ENCODE results near the gene BMP10.
A peak's percentile ranks its signal among the peaks of the same experiment; 100 is the strongest.

Gene BMP10

GRCh38 chr2:68909793-68910674, 38.8 kb upstream of the BMP10 start:
- no CpG with 5 or more reads among the region's 3 CpGs for WGBS, 2 donors (ENCODE audit: extremely low coverage in 2 of 2, insufficient read length in 2 of 2, insufficient replicate concordance in 1 of 2)
- Histone ChIP-seq H4K91ac (ENCODE audit: low read depth, low read length, poor library complexity) (no peak overlapping the region), H3K14ac (ENCODE audit: low read length) (no peak overlapping the region), H3K4me1 (ENCODE audit: control insufficient read depth in 2 of 2, insufficient read depth in 1 of 2, low read depth in 1 of 2, low read length in 2 of 2) (peaks cover 0 to 4% of the 10 kb centered on the region in 2 donors), H2BK12ac (ENCODE audit: low read length) (no peak overlapping the region), H2AK5ac (ENCODE audit: low read depth, low read length) (no peak overlapping the region), H3K79me1 (ENCODE audit: low read depth, low read length) (no peaks in the 10 kb centered on the region), H2AFZ (ENCODE audit: low read length) (no peak overlapping the region), H2BK15ac (ENCODE audit: low read length) (no peak overlapping the region), H4K8ac (ENCODE audit: low read depth, low read length) (no peak overlapping the region), H3K27me3 (ENCODE audit: control insufficient read depth in 3 of 3, insufficient read depth in 3 of 3, low read depth in 1 of 3, low read length in 3 of 3) (no peaks in the 10 kb centered on the region), H3K9me3 (replicated peaks in 1 of 2; ENCODE audit: control insufficient read depth in 2 of 2, insufficient read depth in 1 of 2, low read depth in 1 of 2, low read length in 2 of 2) (no peaks in the 10 kb centered on the region), H3K27ac (replicated peaks; ENCODE audit: low read length) (no peak overlapping the region), H3K4me2 (ENCODE audit: insufficient read depth, low read length, poor library complexity, severe bottlenecking) (no peak overlapping the region), H3K9ac (ENCODE audit: low read depth, low read length, poor library complexity) (no peak overlapping the region), H2BK5ac (ENCODE audit: low read length) (no peak overlapping the region), H3K18ac (ENCODE audit: low read length) (no peak overlapping the region), H3K4me3 (ENCODE audit: low read length in 2 of 2) (no peak overlapping the region), H3K4ac (ENCODE audit: low read length) (no peak overlapping the region), H3K23ac (ENCODE audit: low read depth, low read length, poor library complexity) (no peak overlapping the region), H2BK120ac (ENCODE audit: low read depth, low read length) (no peak overlapping the region), H3K36me3 (replicated peaks in 1 of 2; ENCODE audit: control insufficient read depth in 2 of 2, insufficient read depth in 2 of 2, low read length in 2 of 2) (no peaks in the 10 kb centered on the region)
- peak; percentile 65 for DNase-seq (ENCODE audit: low spot score)

GRCh38 chr2:68908392-68908970, 37.3 kb upstream of the BMP10 start:
- Histone ChIP-seq H3K27ac (replicated peaks; ENCODE audit: low read length) (no peak overlapping the region), H3K79me1 (ENCODE audit: low read depth, low read length) (no peaks in the 10 kb centered on the region), H2AFZ (ENCODE audit: low read length) (peak overlapping the region; percentile 43), H4K8ac (ENCODE audit: low read depth, low read length) (no peak overlapping the region), H2BK5ac (ENCODE audit: low read length) (no peak overlapping the region), H2BK12ac (ENCODE audit: low read length) (no peak overlapping the region), H3K18ac (ENCODE audit: low read length) (no peak overlapping the region), H3K9me3 (replicated peaks in 1 of 2; ENCODE audit: control insufficient read depth in 2 of 2, insufficient read depth in 1 of 2, low read depth in 1 of 2, low read length in 2 of 2) (no peaks in the 10 kb centered on the region), H3K4ac (ENCODE audit: low read length) (no peak overlapping the region), H3K4me3 (ENCODE audit: low read length in 2 of 2) (no peak overlapping the region), H3K14ac (ENCODE audit: low read length) (no peak overlapping the region), H3K23ac (ENCODE audit: low read depth, low read length, poor library complexity) (no peak overlapping the region), H3K36me3 (replicated peaks in 1 of 2; ENCODE audit: control insufficient read depth in 2 of 2, insufficient read depth in 2 of 2, low read length in 2 of 2) (no peaks in the 10 kb centered on the region), H2BK120ac (ENCODE audit: low read depth, low read length) (no peak overlapping the region), H3K27me3 (ENCODE audit: control insufficient read depth in 3 of 3, insufficient read depth in 3 of 3, low read depth in 1 of 3, low read length in 3 of 3) (no peaks in the 10 kb centered on the region), H4K91ac (ENCODE audit: low read depth, low read length, poor library complexity) (no peak overlapping the region), H2AK5ac (ENCODE audit: low read depth, low read length) (no peak overlapping the region), H3K4me2 (ENCODE audit: insufficient read depth, low read length, poor library complexity, severe bottlenecking) (no peak overlapping the region), H3K9ac (ENCODE audit: low read depth, low read length, poor library complexity) (no peak overlapping the region), H3K4me1 (ENCODE audit: control insufficient read depth in 2 of 2, insufficient read depth in 1 of 2, low read depth in 1 of 2, low read length in 2 of 2) (peaks cover 0 to 4% of the 10 kb centered on the region in 2 donors), H2BK15ac (ENCODE audit: low read length) (no peak overlapping the region)
- DNase-seq (ENCODE audit: low spot score), result no peak
- WGBS, 2 donors (ENCODE audit: extremely low coverage in 2 of 2, insufficient read length in 2 of 2, insufficient replicate concordance in 1 of 2), result no CpG with 5 or more reads among the region's 5 CpGs

GRCh38 chr2:68907920-68908253, 36.7 kb upstream of the BMP10 start:
- Histone ChIP-seq H3K79me1 (ENCODE audit: low read depth, low read length) (no peaks in the 10 kb centered on the region), H3K4me3 (ENCODE audit: low read length in 2 of 2) (no peak overlapping the region), H3K14ac (ENCODE audit: low read length) (no peak overlapping the region), H2BK15ac (ENCODE audit: low read length) (no peak overlapping the region), H2AK5ac (ENCODE audit: low read depth, low read length) (no peak overlapping the region), H2AFZ (ENCODE audit: low read length) (no peak overlapping the region), H3K4me1 (ENCODE audit: control insufficient read depth in 2 of 2, insufficient read depth in 1 of 2, low read depth in 1 of 2, low read length in 2 of 2) (peaks cover 0 to 4% of the 10 kb centered on the region in 2 donors), H4K8ac (ENCODE audit: low read depth, low read length) (no peak overlapping the region), H2BK120ac (ENCODE audit: low read depth, low read length) (no peak overlapping the region), H3K4me2 (ENCODE audit: insufficient read depth, low read length, poor library complexity, severe bottlenecking) (no peak overlapping the region), H3K27ac (replicated peaks; ENCODE audit: low read length) (no peak overlapping the region), H3K9me3 (replicated peaks in 1 of 2; ENCODE audit: control insufficient read depth in 2 of 2, insufficient read depth in 1 of 2, low read depth in 1 of 2, low read length in 2 of 2) (no peaks in the 10 kb centered on the region), H3K4ac (ENCODE audit: low read length) (no peak overlapping the region), H2BK5ac (ENCODE audit: low read length) (no peak overlapping the region), H3K18ac (ENCODE audit: low read length) (peak overlapping the region; percentile 11), H2BK12ac (ENCODE audit: low read length) (no peak overlapping the region), H3K23ac (ENCODE audit: low read depth, low read length, poor library complexity) (no peak overlapping the region), H3K9ac (ENCODE audit: low read depth, low read length, poor library complexity) (no peak overlapping the region), H4K91ac (ENCODE audit: low read depth, low read length, poor library complexity) (no peak overlapping the region), H3K36me3 (replicated peaks in 1 of 2; ENCODE audit: control insufficient read depth in 2 of 2, insufficient read depth in 2 of 2, low read length in 2 of 2) (no peaks in the 10 kb centered on the region), H3K27me3 (ENCODE audit: control insufficient read depth in 3 of 3, insufficient read depth in 3 of 3, low read depth in 1 of 3, low read length in 3 of 3) (no peaks in the 10 kb centered on the region)
- DNase-seq (ENCODE audit: low spot score), result no peak
- WGBS, 2 donors (ENCODE audit: extremely low coverage in 2 of 2, insufficient read length in 2 of 2, insufficient replicate concordance in 1 of 2), result no CpG with 5 or more reads among the region's 4 CpGs

GRCh38 chr2:68907232-68907919, 36.2 kb upstream of the BMP10 start:
- no peaks in the 10 kb centered on the region for H3K27me3 ChIP-seq (ENCODE audit: control insufficient read depth in 3 of 3, insufficient read depth in 3 of 3, low read depth in 1 of 3, low read length in 3 of 3)
- no peak overlapping the region for H2BK15ac ChIP-seq (ENCODE audit: low read length)
- H3K27ac ChIP-seq (replicated peaks; ENCODE audit: low read length), result no peak overlapping the region
- H3K9me3 ChIP-seq (replicated peaks in 1 of 2; ENCODE audit: control insufficient read depth in 2 of 2, insufficient read depth in 1 of 2, low read depth in 1 of 2, low read length in 2 of 2), result no peaks in the 10 kb centered on the region
- no peak overlapping the region for H3K23ac ChIP-seq (ENCODE audit: low read depth, low read length, poor library complexity)
- no peak overlapping the region for H3K4ac ChIP-seq (ENCODE audit: low read length)
- no peak for DNase-seq (ENCODE audit: low spot score)
- no peaks in the 10 kb centered on the region for H3K36me3 ChIP-seq (replicated peaks in 1 of 2; ENCODE audit: control insufficient read depth in 2 of 2, insufficient read depth in 2 of 2, low read length in 2 of 2)
- H3K14ac ChIP-seq (ENCODE audit: low read length), result no peak overlapping the region
- H4K8ac ChIP-seq (ENCODE audit: low read depth, low read length), result no peak overlapping the region
- no peak overlapping the region for H4K91ac ChIP-seq (ENCODE audit: low read depth, low read length, poor library complexity)
- H2AFZ ChIP-seq (ENCODE audit: low read length), result no peak overlapping the region
- no peaks in the 10 kb centered on the region for H3K79me1 ChIP-seq (ENCODE audit: low read depth, low read length)
- H2BK120ac ChIP-seq (ENCODE audit: low read depth, low read length), result no peak overlapping the region
- no peak overlapping the region for H3K9ac ChIP-seq (ENCODE audit: low read depth, low read length, poor library complexity)
- WGBS, 2 donors (ENCODE audit: extremely low coverage in 2 of 2, insufficient read length in 2 of 2, insufficient replicate concordance in 1 of 2), result no CpG with 5 or more reads among the region's 5 CpGs
- no peak overlapping the region for H2AK5ac ChIP-seq (ENCODE audit: low read depth, low read length)
- no peak overlapping the region for H3K4me3 ChIP-seq (ENCODE audit: low read length in 2 of 2)
- H2BK5ac ChIP-seq (ENCODE audit: low read length), result no peak overlapping the region
- H3K4me1 ChIP-seq (ENCODE audit: control insufficient read depth in 2 of 2, insufficient read depth in 1 of 2, low read depth in 1 of 2, low read length in 2 of 2), result peaks cover 0 to 4% of the 10 kb centered on the region in 2 donors
- no peak overlapping the region for H3K4me2 ChIP-seq (ENCODE audit: insufficient read depth, low read length, poor library complexity, severe bottlenecking)
- peak overlapping the region; percentile 11 for H3K18ac ChIP-seq (ENCODE audit: low read length)
- H2BK12ac ChIP-seq (ENCODE audit: low read length), result no peak overlapping the region
